HG03558 (cell line): ENCODE results near the gene ZKSCAN3.

ENCODE experiments used
- ATAC-seq: cut with Tn5 transposase; IDR thresholded peaks from one replicate; pipeline ENCODE4 v1.9.1; 2021; ENCODE audit warnings: moderate number of reproducible peaks; ENCODE audit not compliant: unreplicated experiment; ENCODE audit errors: extremely low read depth

The ZKSCAN3 gene

DNA sequence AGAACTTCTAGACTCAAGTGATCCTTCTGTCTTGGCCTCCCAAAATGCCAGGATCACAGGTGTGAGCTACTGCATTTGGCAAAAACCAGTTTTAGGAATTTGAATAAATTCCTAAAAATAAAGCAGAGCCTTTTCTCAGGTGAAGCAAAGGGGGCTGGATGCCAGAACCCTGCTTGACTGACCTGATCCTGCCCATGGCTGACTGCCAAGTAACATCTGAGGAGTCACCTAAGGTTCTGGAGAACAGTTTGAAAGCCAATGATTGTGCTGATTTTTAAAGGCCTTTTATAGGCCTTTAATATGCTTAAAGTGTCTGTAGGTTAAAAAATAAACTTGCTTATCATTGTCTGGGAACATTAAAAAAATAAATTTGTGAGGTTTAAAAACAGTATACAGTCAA is 63.9 kb downstream of the ZKSCAN3 start:
- ATAC-seq: no peak
